PC-9 (cell line): ENCODE measurements around the gene MAEA. TPM values are rescaled to one million over a fixed set of nuclear protein-coding genes. Genes with fewer than 3 reads are reported as not detected.

Experiments
- BruUV-seq: library from RNA; stranded (reverse); fragments of 400-500 nt; replicated peaks from 2 replicates; lab custom pipeline; 2021; lab: Mats Ljungman, UMichigan
- CTCF ChIA-PET: fragments of 300-600 bp; sonication (Branson Sonifier 250); formaldehyde crosslinking; loops from one replicate; lab custom pipeline; 2022; ENCODE audit warnings: antibody characterized with exemption; lab: Charles Lee
- POLR2A ChIA-PET: fragments of 300-600 bp; sonication (Branson Sonifier 250); formaldehyde crosslinking; loops from one replicate; lab custom pipeline; 2022; ENCODE audit warnings: antibody characterized with exemption; ENCODE audit not compliant: unreplicated experiment; lab: Charles Lee
- DNase-seq, 2 experiments: peaks; one replicate each; pipeline versions ENCODE4 v3.0.0 to v3.0.0-alpha.2; 2015 to 2022; ENCODE audit warnings: mixed read lengths in 1 of 2
- H2AFZ ChIP-seq: fragments of 200-600 bp; sonication (generic); 2 replicates; pipeline ENCODE4 v1.8.1; 2017; ENCODE audit warnings: antibody characterized with exemption
- H3F3A ChIP-seq: fragments of 200-600 bp; sonication (generic); 2 replicates; pipeline ENCODE4 v1.8.1; 2017; ENCODE audit warnings: antibody characterized with exemption, mild to moderate bottlenecking, low read depth; ENCODE audit not compliant: insufficient read depth
- H3K27ac ChIP-seq: fragments of 200-600 bp; sonication (generic); 2 replicates; pipeline ENCODE4 v1.6.1; 2016; ENCODE audit warnings: mixed run types
- H3K27me3 ChIP-seq: fragments of 200-600 bp; sonication (generic); 2 replicates; pipeline ENCODE4 v1.6.1; 2016; ENCODE audit warnings: low read depth, mixed run types; ENCODE audit not compliant: insufficient read depth
- H3K36me3 ChIP-seq: fragments of 200-600 bp; sonication (generic); 2 replicates; pipeline ENCODE4 v1.6.1; 2016; ENCODE audit warnings: low read depth, mixed run types
- H3K4me1 ChIP-seq: fragments of 200-600 bp; sonication (generic); replicated peaks from 2 replicates; pipeline ENCODE4 v1.6.1; 2016; ENCODE audit warnings: mixed run types; ENCODE audit not compliant: insufficient read depth
- H3K4me2 ChIP-seq: fragments of 200-600 bp; sonication (generic); 2 replicates; pipeline ENCODE4 v1.6.1; 2017; ENCODE audit warnings: mixed run types
- H3K4me3 ChIP-seq: fragments of 200-600 bp; sonication (generic); 2 replicates; pipeline ENCODE4 v1.6.1; 2016; ENCODE audit warnings: mixed run types
- H3K79me2 ChIP-seq: fragments of 200-600 bp; sonication (generic); 2 replicates; pipeline ENCODE4 v1.6.1; 2017; ENCODE audit warnings: low read depth, mixed run types
- H3K9me2 ChIP-seq: fragments of 200-600 bp; sonication (generic); 2 replicates; pipeline ENCODE4 v1.8.1; 2017; ENCODE audit warnings: mild to moderate bottlenecking; ENCODE audit not compliant: insufficient read depth
- H3K9me3 ChIP-seq: fragments of 200-600 bp; sonication (generic); 2 replicates; pipeline ENCODE4 v1.8.1; 2016; ENCODE audit warnings: low read depth; ENCODE audit not compliant: insufficient read depth
- H4K20me1 ChIP-seq: fragments of 200-600 bp; sonication (generic); 2 replicates; pipeline ENCODE4 v1.8.1; 2017; ENCODE audit not compliant: insufficient read depth
- EZH2 ChIP-seq: fragments of 200-600 bp; sonication (generic); IDR thresholded peaks from 2 replicates; pipeline ENCODE4 v1.8.0; 2017; ENCODE audit warnings: antibody characterized with exemption, low read depth
- intact Hi-C: fragments of 100-400 bp; cut with micrococcal nuclease; formaldehyde crosslinking; loops from one replicate; pipeline ENCODE4 v1.10.0; 2022; ENCODE audit not compliant: unreplicated experiment
- total RNA-seq: library from RNA; stranded (reverse); gene quantifications from 2 replicates; pipeline ENCODE4 v1.2.3, GENCODE V29; 2021
- TF ChIP-seq, protein P1 (sequence below): fragments of 200-600 bp; sonication (generic); conservative IDR thresholded peaks from 2 replicates; pipeline ENCODE4 v1.6.1; 2017; ENCODE audit warnings: mixed run types, antibody characterized with exemption, mild to moderate bottlenecking, moderate library complexity

The MAEA gene
- total RNA-seq, 1 experiment from 2014 or later = 79.4 TPM

DNA sequence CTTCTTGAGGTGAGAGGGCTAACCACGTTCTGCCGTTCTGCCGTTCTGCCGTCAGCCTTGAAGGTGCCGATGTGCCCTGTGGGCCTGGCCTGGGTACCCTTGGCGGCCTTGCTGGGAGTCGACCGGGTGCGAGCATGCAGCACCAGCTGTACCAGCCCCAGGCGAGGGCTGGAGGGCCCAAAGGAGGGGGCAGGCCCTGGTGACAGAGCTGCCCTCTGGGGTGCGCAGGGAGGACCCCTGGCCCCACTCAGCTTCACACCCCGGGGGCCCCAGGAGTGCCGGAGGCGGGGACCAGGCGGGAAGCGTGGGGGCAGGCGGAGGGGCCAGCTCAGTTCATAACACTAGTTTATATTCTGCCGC, 79.4 kb downstream of the MAEA start:
- CTCF ChIA-PET = no interaction called here
- no peak for DNase-seq
- H3K9me3 ChIP-seq = no peaks in the 10 kb centered on the region

DNA sequence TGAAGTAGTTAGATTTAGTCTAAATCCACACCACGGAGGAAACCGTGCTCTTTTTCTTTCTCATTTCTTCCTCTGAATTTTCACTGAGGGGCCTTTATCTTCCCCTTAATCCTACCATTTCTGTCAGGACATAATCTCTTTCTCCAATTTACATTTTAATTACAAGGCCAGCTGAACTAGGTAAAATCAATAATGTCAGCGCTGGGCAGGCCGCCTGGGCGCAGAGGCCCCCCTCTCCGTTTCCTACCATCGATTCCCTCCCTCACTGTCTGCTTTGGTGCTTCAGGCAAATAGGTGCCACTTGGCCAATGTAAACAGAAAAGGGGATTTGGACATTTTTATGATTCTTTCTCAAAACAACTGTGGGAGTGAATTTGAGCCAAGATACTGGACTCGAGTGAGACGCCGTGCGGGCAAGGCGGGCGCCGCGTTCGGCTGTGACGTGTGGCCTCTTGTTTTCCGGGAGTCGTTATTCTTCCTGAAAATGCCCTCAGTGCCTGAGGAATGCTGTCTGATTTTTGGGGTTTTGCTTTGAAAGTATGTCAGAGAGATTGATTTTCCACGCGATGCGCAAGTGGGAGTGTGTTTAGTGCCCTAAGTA, 79.9 kb downstream of the MAEA start:
- ChIA-PET CTCF (no interaction called here), POLR2A (no interaction called here)
- intact Hi-C loops = no loop called here
- Histone ChIP-seq H3K4me3 (no peak overlapping the region), H3K4me2 (no peak overlapping the region), H4K20me1 (no peaks in the 10 kb centered on the region), H3K27ac (no peak overlapping the region), H3K36me3 (no peaks in the 10 kb centered on the region), H3K4me1 (no peaks in the 10 kb centered on the region), H3K79me2 (no peaks in the 10 kb centered on the region), H3F3A (no peaks in the 10 kb centered on the region), H2AFZ (no peak overlapping the region), H3K9me2 (no peaks in the 10 kb centered on the region), H3K27me3 (no peaks in the 10 kb centered on the region), H3K9me3 (no peaks in the 10 kb centered on the region)
- no peak for DNase-seq
- TF ChIP-seq, protein P1, sequence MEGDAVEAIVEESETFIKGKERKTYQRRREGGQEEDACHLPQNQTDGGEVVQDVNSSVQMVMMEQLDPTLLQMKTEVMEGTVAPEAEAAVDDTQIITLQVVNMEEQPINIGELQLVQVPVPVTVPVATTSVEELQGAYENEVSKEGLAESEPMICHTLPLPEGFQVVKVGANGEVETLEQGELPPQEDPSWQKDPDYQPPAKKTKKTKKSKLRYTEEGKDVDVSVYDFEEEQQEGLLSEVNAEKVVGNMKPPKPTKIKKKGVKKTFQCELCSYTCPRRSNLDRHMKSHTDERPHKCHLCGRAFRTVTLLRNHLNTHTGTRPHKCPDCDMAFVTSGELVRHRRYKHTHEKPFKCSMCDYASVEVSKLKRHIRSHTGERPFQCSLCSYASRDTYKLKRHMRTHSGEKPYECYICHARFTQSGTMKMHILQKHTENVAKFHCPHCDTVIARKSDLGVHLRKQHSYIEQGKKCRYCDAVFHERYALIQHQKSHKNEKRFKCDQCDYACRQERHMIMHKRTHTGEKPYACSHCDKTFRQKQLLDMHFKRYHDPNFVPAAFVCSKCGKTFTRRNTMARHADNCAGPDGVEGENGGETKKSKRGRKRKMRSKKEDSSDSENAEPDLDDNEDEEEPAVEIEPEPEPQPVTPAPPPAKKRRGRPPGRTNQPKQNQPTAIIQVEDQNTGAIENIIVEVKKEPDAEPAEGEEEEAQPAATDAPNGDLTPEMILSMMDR = no peak
- TF ChIP-seq EZH2 = no peak
- no TSS peak for BruUV-seq

More for the DNA sequence above, 79.4 kb downstream of the MAEA start:
- Histone ChIP-seq H3K9me2 (no peaks in the 10 kb centered on the region), H3F3A (no peaks in the 10 kb centered on the region), H3K36me3 (no peaks in the 10 kb centered on the region), H4K20me1 (no peaks in the 10 kb centered on the region), H3K4me2 (no peak overlapping the region), H3K27ac (no peak overlapping the region), H3K4me1 (no peaks in the 10 kb centered on the region), H3K27me3 (no peaks in the 10 kb centered on the region), H2AFZ (no peak overlapping the region), H3K4me3 (no peak overlapping the region), H3K79me2 (no peaks in the 10 kb centered on the region)
- no TSS peak for BruUV-seq
- intact Hi-C loops = no loop called here
- no peak for TF ChIP-seq EZH2
- TF ChIP-seq, protein P1 = no peak
- POLR2A ChIA-PET = no interaction called here

DNA sequence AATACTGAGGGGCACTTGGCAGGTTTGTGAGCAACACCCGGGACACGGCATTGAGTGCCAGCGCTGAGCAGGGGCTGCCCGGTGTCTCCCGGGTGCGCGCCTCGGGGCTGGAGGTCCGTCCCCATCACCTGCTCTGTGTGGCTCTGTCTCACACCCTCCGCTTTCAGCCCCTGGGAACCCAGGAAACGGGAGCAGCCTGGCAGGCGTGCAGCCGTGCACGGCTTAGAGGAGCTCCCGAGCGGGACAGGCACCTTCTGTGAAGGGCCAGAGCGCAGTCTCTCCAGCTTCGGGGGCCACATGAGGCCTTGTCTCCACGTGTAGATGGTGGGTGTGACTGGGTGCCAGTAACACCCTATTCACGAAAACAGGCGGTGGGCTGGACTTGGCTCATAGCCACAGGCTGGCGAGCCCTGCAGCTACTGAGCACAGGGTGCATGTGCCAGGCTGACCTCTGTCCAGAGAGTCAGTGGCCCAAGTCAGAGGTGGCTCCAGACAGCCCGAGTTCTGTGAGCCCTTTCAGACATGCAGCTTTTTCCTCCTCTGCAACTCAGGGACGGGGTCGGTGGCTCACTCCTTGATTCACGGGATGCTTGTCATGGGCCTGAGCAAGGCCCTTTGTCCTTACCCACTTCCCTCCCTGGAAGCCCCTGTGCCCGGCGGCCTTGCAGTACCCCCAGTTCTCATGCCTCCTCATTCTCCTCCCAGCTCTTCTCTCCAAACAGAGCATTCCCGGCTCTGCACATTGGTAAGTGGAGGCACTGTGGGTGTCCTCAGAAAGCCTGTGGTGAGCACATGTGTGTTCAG, 80.8 kb downstream of the MAEA start:
- H4K20me1 ChIP-seq = no peaks in the 10 kb centered on the region
- no peaks in the 10 kb centered on the region for H3F3A ChIP-seq
- TF ChIP-seq EZH2 = no peak
- TF ChIP-seq, protein P1 = no peak
- no peak overlapping the region for H3K27ac ChIP-seq
- CTCF ChIA-PET = no interaction called here
- H3K4me2 ChIP-seq = no peak overlapping the region
- intact Hi-C loops = no loop called here
- H2AFZ ChIP-seq = no peak overlapping the region
- H3K36me3 ChIP-seq = no peaks in the 10 kb centered on the region
- no peaks in the 10 kb centered on the region for H3K4me1 ChIP-seq
- POLR2A ChIA-PET = no interaction called here
- H3K9me2 ChIP-seq = no peaks in the 10 kb centered on the region
- no peaks in the 10 kb centered on the region for H3K79me2 ChIP-seq
- no peak overlapping the region for H3K4me3 ChIP-seq
- no TSS peak for BruUV-seq
- H3K27me3 ChIP-seq = no peaks in the 10 kb centered on the region
- H3K9me3 ChIP-seq = no peaks in the 10 kb centered on the region
- DNase-seq = no peak
